Measurements from ENCODE around the gene MRPL43.

The MRPL43 gene

GRCh38 chr10:101020427-101021075 is 33.3 kb upstream of the MRPL43 start:
- Histone ChIP-seq H3K27me3 (ENCODE audit: control insufficient read depth in 5 of 5, insufficient read depth in 4 of 5, low read length in 5 of 5) (peaks cover 0 to 9% (median 6%) of the 10 kb centered on the region in 5 donors), H3K4me3 (ENCODE audit: low read depth in 1 of 5, low read length in 5 of 5) (no peak overlapping the region), H3K4me1 (ENCODE audit: control insufficient read depth in 5 of 5, insufficient read depth in 5 of 5, low read length in 5 of 5) (peaks cover 0 to 16% (median 11%) of the 10 kb centered on the region in 5 donors), H3K36me3 (ENCODE audit: control insufficient read depth in 5 of 5, insufficient read depth in 5 of 5, low read length in 5 of 5) (no peaks in the 10 kb centered on the region), H3K27ac (ENCODE audit: low read depth, low read length) (no peak overlapping the region), H3K9ac (ENCODE audit: low read length in 5 of 5) (no peak overlapping the region), H3K9me3 (ENCODE audit: control insufficient read depth in 5 of 5, low read length in 5 of 5) (no peaks in the 10 kb centered on the region)

- Histone ChIP-seq H3K4me3 (ENCODE audit: low read depth in 1 of 5, low read length in 5 of 5) (peak overlapping the region in 1 of 5 donors; percentile 18), H3K36me3 (ENCODE audit: control insufficient read depth in 5 of 5, insufficient read depth in 5 of 5, low read length in 5 of 5) (no peaks in the 10 kb centered on the region), H3K27ac (ENCODE audit: low read depth, low read length) (no peak overlapping the region), H3K9ac (ENCODE audit: low read length in 5 of 5) (no peak overlapping the region), H3K9me3 (ENCODE audit: control insufficient read depth in 5 of 5, low read length in 5 of 5) (no peaks in the 10 kb centered on the region), H3K4me1 (ENCODE audit: control insufficient read depth in 5 of 5, insufficient read depth in 5 of 5, low read length in 5 of 5) (peaks cover 2 to 16% (median 11%) of the 10 kb centered on the region in 5 donors), H3K27me3 (ENCODE audit: control insufficient read depth in 5 of 5, insufficient read depth in 4 of 5, low read length in 5 of 5) (peaks cover 0 to 9% (median 6%) of the 10 kb centered on the region in 5 donors)
Observed at GRCh38 chr10:101019440-101019703, 32.1 kb upstream of the MRPL43 start.

- H3K27me3 ChIP-seq (ENCODE audit: control insufficient read depth in 5 of 5, insufficient read depth in 4 of 5, low read length in 5 of 5): peaks cover 0 to 9% (median 6%) of the 10 kb centered on the region in 5 donors
- H3K4me3 ChIP-seq (ENCODE audit: low read depth in 1 of 5, low read length in 5 of 5): peak overlapping the region in 2 of 5 donors; percentile 15 to 18
- H3K9ac ChIP-seq (ENCODE audit: low read length in 5 of 5): peak overlapping the region in 1 of 5 donors; percentile 26
- no peak overlapping the region for H3K27ac ChIP-seq (ENCODE audit: low read depth, low read length)
- H3K4me1 ChIP-seq (ENCODE audit: control insufficient read depth in 5 of 5, insufficient read depth in 5 of 5, low read length in 5 of 5): peaks cover 2 to 19% (median 14%) of the 10 kb centered on the region in 5 donors
- H3K36me3 ChIP-seq (ENCODE audit: control insufficient read depth in 5 of 5, insufficient read depth in 5 of 5, low read length in 5 of 5): no peaks in the 10 kb centered on the region
- no peaks in the 10 kb centered on the region for H3K9me3 ChIP-seq (ENCODE audit: control insufficient read depth in 5 of 5, low read length in 5 of 5)
Observed at GRCh38 chr10:101018600-101019439, 31.5 kb upstream of the MRPL43 start.

- peak overlapping the region in 1 of 5 donors; percentile 26 for H3K9ac ChIP-seq (ENCODE audit: low read length in 5 of 5)
- no peaks in the 10 kb centered on the region for H3K36me3 ChIP-seq (ENCODE audit: control insufficient read depth in 5 of 5, insufficient read depth in 5 of 5, low read length in 5 of 5)
- H3K4me1 ChIP-seq (ENCODE audit: control insufficient read depth in 5 of 5, insufficient read depth in 5 of 5, low read length in 5 of 5): peaks cover 6 to 23% (median 18%) of the 10 kb centered on the region in 5 donors
- H3K9me3 ChIP-seq (ENCODE audit: control insufficient read depth in 5 of 5, low read length in 5 of 5): no peaks in the 10 kb centered on the region
- no peak overlapping the region for H3K27ac ChIP-seq (ENCODE audit: low read depth, low read length)
- H3K27me3 ChIP-seq (ENCODE audit: control insufficient read depth in 5 of 5, insufficient read depth in 4 of 5, low read length in 5 of 5): peaks cover 0 to 9% (median 6%) of the 10 kb centered on the region in 5 donors
- H3K4me3 ChIP-seq (ENCODE audit: low read depth in 1 of 5, low read length in 5 of 5): no peak overlapping the region
Observed at GRCh38 chr10:101018118-101018599, 30.9 kb upstream of the MRPL43 start.

- Histone ChIP-seq H3K9ac (ENCODE audit: low read length in 5 of 5) (no peak overlapping the region), H3K4me1 (ENCODE audit: control insufficient read depth in 5 of 5, insufficient read depth in 5 of 5, low read length in 5 of 5) (peaks cover 11 to 34% (median 31%) of the 10 kb centered on the region in 5 donors), H3K36me3 (ENCODE audit: control insufficient read depth in 5 of 5, insufficient read depth in 5 of 5, low read length in 5 of 5) (no peaks in the 10 kb centered on the region), H3K4me3 (ENCODE audit: low read depth in 1 of 5, low read length in 5 of 5) (no peak overlapping the region), H3K27ac (ENCODE audit: low read depth, low read length) (no peak overlapping the region), H3K27me3 (ENCODE audit: control insufficient read depth in 5 of 5, insufficient read depth in 4 of 5, low read length in 5 of 5) (peaks cover 0 to 9% (median 6%) of the 10 kb centered on the region in 5 donors), H3K9me3 (ENCODE audit: control insufficient read depth in 5 of 5, low read length in 5 of 5) (no peaks in the 10 kb centered on the region)
Observed at GRCh38 chr10:101016814-101017213, 29.5 kb upstream of the MRPL43 start.

- Histone ChIP-seq H3K27me3 (ENCODE audit: control insufficient read depth in 5 of 5, insufficient read depth in 4 of 5, low read length in 5 of 5) (peaks cover 0 to 9% (median 5%) of the 10 kb centered on the region in 5 donors), H3K36me3 (ENCODE audit: control insufficient read depth in 5 of 5, insufficient read depth in 5 of 5, low read length in 5 of 5) (no peaks in the 10 kb centered on the region), H3K4me3 (ENCODE audit: low read depth in 1 of 5, low read length in 5 of 5) (no peak overlapping the region), H3K9me3 (ENCODE audit: control insufficient read depth in 5 of 5, low read length in 5 of 5) (no peaks in the 10 kb centered on the region), H3K27ac (ENCODE audit: low read depth, low read length) (no peak overlapping the region), H3K4me1 (ENCODE audit: control insufficient read depth in 5 of 5, insufficient read depth in 5 of 5, low read length in 5 of 5) (peaks cover 11 to 34% (median 31%) of the 10 kb centered on the region in 5 donors), H3K9ac (ENCODE audit: low read length in 5 of 5) (no peak overlapping the region)
Observed at GRCh38 chr10:101015582-101015973, 28.3 kb upstream of the MRPL43 start.

GRCh38 chr10:101014966-101015581 is 27.8 kb upstream of the MRPL43 start:
- no peaks in the 10 kb centered on the region for H3K36me3 ChIP-seq (ENCODE audit: control insufficient read depth in 5 of 5, insufficient read depth in 5 of 5, low read length in 5 of 5)
- peaks cover 11 to 34% (median 31%) of the 10 kb centered on the region in 5 donors for H3K4me1 ChIP-seq (ENCODE audit: control insufficient read depth in 5 of 5, insufficient read depth in 5 of 5, low read length in 5 of 5)
- no peak overlapping the region for H3K9ac ChIP-seq (ENCODE audit: low read length in 5 of 5)
- peaks cover 0 to 9% (median 5%) of the 10 kb centered on the region in 5 donors for H3K27me3 ChIP-seq (ENCODE audit: control insufficient read depth in 5 of 5, insufficient read depth in 4 of 5, low read length in 5 of 5)
- H3K27ac ChIP-seq (ENCODE audit: low read depth, low read length): no peak overlapping the region
- no peak overlapping the region for H3K4me3 ChIP-seq (ENCODE audit: low read depth in 1 of 5, low read length in 5 of 5)
- H3K9me3 ChIP-seq (ENCODE audit: control insufficient read depth in 5 of 5, low read length in 5 of 5): no peaks in the 10 kb centered on the region

- no peak overlapping the region for H3K27ac ChIP-seq (ENCODE audit: low read depth, low read length)
- peaks cover 0 to 9% (median 5%) of the 10 kb centered on the region in 5 donors for H3K27me3 ChIP-seq (ENCODE audit: control insufficient read depth in 5 of 5, insufficient read depth in 4 of 5, low read length in 5 of 5)
- no peak overlapping the region for H3K4me3 ChIP-seq (ENCODE audit: low read depth in 1 of 5, low read length in 5 of 5)
- H3K4me1 ChIP-seq (ENCODE audit: control insufficient read depth in 5 of 5, insufficient read depth in 5 of 5, low read length in 5 of 5): peaks cover 11 to 34% (median 31%) of the 10 kb centered on the region in 5 donors
- H3K9ac ChIP-seq (ENCODE audit: low read length in 5 of 5): no peak overlapping the region
- H3K9me3 ChIP-seq (ENCODE audit: control insufficient read depth in 5 of 5, low read length in 5 of 5): no peaks in the 10 kb centered on the region
- H3K36me3 ChIP-seq (ENCODE audit: control insufficient read depth in 5 of 5, insufficient read depth in 5 of 5, low read length in 5 of 5): no peaks in the 10 kb centered on the region
Observed at GRCh38 chr10:101014230-101014884, 27.1 kb upstream of the MRPL43 start.

- H3K4me3 ChIP-seq (ENCODE audit: low read depth in 1 of 5, low read length in 5 of 5): no peak overlapping the region
- no peaks in the 10 kb centered on the region for H3K9me3 ChIP-seq (ENCODE audit: control insufficient read depth in 5 of 5, low read length in 5 of 5)
- no peaks in the 10 kb centered on the region for H3K36me3 ChIP-seq (ENCODE audit: control insufficient read depth in 5 of 5, insufficient read depth in 5 of 5, low read length in 5 of 5)
- peaks cover 0 to 9% (median 5%) of the 10 kb centered on the region in 5 donors for H3K27me3 ChIP-seq (ENCODE audit: control insufficient read depth in 5 of 5, insufficient read depth in 4 of 5, low read length in 5 of 5)
- H3K9ac ChIP-seq (ENCODE audit: low read length in 5 of 5): no peak overlapping the region
- H3K4me1 ChIP-seq (ENCODE audit: control insufficient read depth in 5 of 5, insufficient read depth in 5 of 5, low read length in 5 of 5): peaks cover 11 to 25% (median 22%) of the 10 kb centered on the region in 5 donors
- peak overlapping the region; percentile 60 for H3K27ac ChIP-seq (ENCODE audit: low read depth, low read length)
Observed at GRCh38 chr10:101013365-101013825, 26.1 kb upstream of the MRPL43 start.
